Measurements from ENCODE around the gene SLC35F3. TPM values are rescaled to one million over a fixed set of nuclear protein-coding genes. Genes with fewer than 3 reads are reported as not detected.
A peak's percentile ranks its signal among the peaks of the same experiment; 100 is the strongest.
"Not testable (repeated sequence)": the region's sequence is repeated elsewhere in the genome, so short reads cannot be mapped to it uniquely, and the experiment has no call there.

The SLC35F3 gene
- polyA plus RNA-seq, 3 donors from 2014 or later, result not detected

GRCh38 chr1:234296496-234296895 lies 392.0 kb downstream of the SLC35F3 start:
- H3K9me3 Mint-ChIP-seq, result peaks cover 0 to 3% (median 0%) of the 10 kb centered on the region in 6 donors
- no peak overlapping the region for H3K4me3 Mint-ChIP-seq
- no peaks in the 10 kb centered on the region for H3K36me3 Mint-ChIP-seq
- DNase-seq, result no peak
- peaks cover 3 to 10% (median 8%) of the 10 kb centered on the region in 3 donors for H3K27me3 Mint-ChIP-seq (ENCODE audit: low read depth in 3 of 3)
- H3K4me1 Mint-ChIP-seq, result no peaks in the 10 kb centered on the region
- no peak overlapping the region for H3K27ac Mint-ChIP-seq

GRCh38 chr1:234297668-234298067 lies 393.2 kb downstream of the SLC35F3 start:
- Mint-ChIP-seq H3K4me1 (no peaks in the 10 kb centered on the region), H3K4me3 (no peak overlapping the region), H3K27me3 (ENCODE audit: low read depth in 3 of 3) (peaks cover 3 to 10% (median 8%) of the 10 kb centered on the region in 3 donors), H3K9me3 (no peaks in the 10 kb centered on the region), H3K36me3 (no peaks in the 10 kb centered on the region), H3K27ac (no peak overlapping the region)
- no peak for DNase-seq

- Mint-ChIP-seq H3K27ac (no peak overlapping the region), H3K36me3 (no peaks in the 10 kb centered on the region), H3K4me3 (no peak overlapping the region), H3K27me3 (ENCODE audit: low read depth in 3 of 3) (peaks cover 3 to 12% (median 10%) of the 10 kb centered on the region in 3 donors), H3K4me1 (no peaks in the 10 kb centered on the region), H3K9me3 (no peaks in the 10 kb centered on the region)
- no peak for DNase-seq
Measured at GRCh38 chr1:234300096-234300495, 395.6 kb downstream of the SLC35F3 start.

- H3K36me3 Mint-ChIP-seq, H3K4me3 Mint-ChIP-seq, H3K9me3 Mint-ChIP-seq, H3K27ac Mint-ChIP-seq, H3K4me1 Mint-ChIP-seq, DNase-seq: not testable (repeated sequence)
- H3K27me3 Mint-ChIP-seq (ENCODE audit: low read depth in 3 of 3), result peaks cover 3 to 12% (median 10%) of the 10 kb centered on the region in 3 donors
Measured at GRCh38 chr1:234301663-234302062, 397.2 kb downstream of the SLC35F3 start.

- H3K4me3 Mint-ChIP-seq, result no peak overlapping the region
- H3K36me3 Mint-ChIP-seq, result no peaks in the 10 kb centered on the region
- H3K27me3 Mint-ChIP-seq (ENCODE audit: low read depth in 3 of 3), result peaks cover 3 to 10% (median 8%) of the 10 kb centered on the region in 3 donors
- H3K4me1 Mint-ChIP-seq, result no peaks in the 10 kb centered on the region
- no peak for DNase-seq
- no peak overlapping the region for H3K27ac Mint-ChIP-seq
- H3K9me3 Mint-ChIP-seq, result no peaks in the 10 kb centered on the region
Measured at GRCh38 chr1:234302354-234302962, 398.0 kb downstream of the SLC35F3 start.

- Mint-ChIP-seq H3K27me3 (ENCODE audit: low read depth in 3 of 3) (peaks cover 2 to 10% (median 3%) of the 10 kb centered on the region in 3 donors), H3K27ac (no peak overlapping the region), H3K4me1 (no peaks in the 10 kb centered on the region), H3K9me3 (no peaks in the 10 kb centered on the region), H3K36me3 (no peaks in the 10 kb centered on the region), H3K4me3 (no peak overlapping the region)
- no peak for DNase-seq
Measured at GRCh38 chr1:234303231-234303630, 398.8 kb downstream of the SLC35F3 start.

- Mint-ChIP-seq H3K27me3 (ENCODE audit: low read depth in 3 of 3) (peaks cover 2 to 5% (median 5%) of the 10 kb centered on the region in 3 donors), H3K4me3 (no peak overlapping the region), H3K4me1 (peaks cover 8 to 9% of the 10 kb centered on the region in 2 donors), H3K9me3 (no peaks in the 10 kb centered on the region), H3K27ac (no peak overlapping the region), H3K36me3 (no peaks in the 10 kb centered on the region)
- DNase-seq, result no peak
Measured at GRCh38 chr1:234307726-234308125, 403.2 kb downstream of the SLC35F3 start.

GRCh38 chr1:234309243-234309597 lies 404.7 kb downstream of the SLC35F3 start:
- no peak overlapping the region for H3K27ac Mint-ChIP-seq
- no peak overlapping the region for H3K4me3 Mint-ChIP-seq
- DNase-seq, result no peak
- peaks cover 20 to 21% of the 10 kb centered on the region in 2 donors for H3K4me1 Mint-ChIP-seq
- H3K9me3 Mint-ChIP-seq, result no peaks in the 10 kb centered on the region
- H3K36me3 Mint-ChIP-seq, result no peaks in the 10 kb centered on the region
- peaks cover 2 to 5% (median 5%) of the 10 kb centered on the region in 3 donors for H3K27me3 Mint-ChIP-seq (ENCODE audit: low read depth in 3 of 3)

GRCh38 chr1:234309598-234310459 lies 405.4 kb downstream of the SLC35F3 start:
- DNase-seq, result peak; percentile 19 to 64 (median 56)
- peaks cover 0 to 5% (median 2%) of the 10 kb centered on the region in 3 donors for H3K27me3 Mint-ChIP-seq (ENCODE audit: low read depth in 3 of 3)
- H3K27ac Mint-ChIP-seq, result peak overlapping the region in 2 of 6 donors; percentile 8 to 9
- H3K9me3 Mint-ChIP-seq, result no peaks in the 10 kb centered on the region
- peak overlapping the region in 1 of 5 donors; percentile 27 for H3K4me3 Mint-ChIP-seq
- no peaks in the 10 kb centered on the region for H3K36me3 Mint-ChIP-seq
- peaks cover 26 to 27% of the 10 kb centered on the region in 2 donors for H3K4me1 Mint-ChIP-seq

- peaks cover 0 to 5% (median 2%) of the 10 kb centered on the region in 3 donors for H3K27me3 Mint-ChIP-seq (ENCODE audit: low read depth in 3 of 3)
- no peaks in the 10 kb centered on the region for H3K9me3 Mint-ChIP-seq
- DNase-seq, result no peak
- H3K4me1 Mint-ChIP-seq, result peaks cover 33% of the 10 kb centered on the region in 2 donors
- H3K4me3 Mint-ChIP-seq, result no peak overlapping the region
- H3K27ac Mint-ChIP-seq, result peak overlapping the region in 1 of 6 donors; percentile 8
- no peaks in the 10 kb centered on the region for H3K36me3 Mint-ChIP-seq
Measured at GRCh38 chr1:234310460-234310817, 406.0 kb downstream of the SLC35F3 start.

GRCh38 chr1:234311414-234311813 lies 406.9 kb downstream of the SLC35F3 start:
- H3K36me3 Mint-ChIP-seq, result no peaks in the 10 kb centered on the region
- peaks cover 42% of the 10 kb centered on the region in 2 donors for H3K4me1 Mint-ChIP-seq
- DNase-seq, result no peak
- peak overlapping the region in 2 of 6 donors; percentile 11 to 26 for H3K27ac Mint-ChIP-seq
- H3K4me3 Mint-ChIP-seq, result no peak overlapping the region
- H3K9me3 Mint-ChIP-seq, result no peaks in the 10 kb centered on the region
- peaks cover 2 to 5% (median 5%) of the 10 kb centered on the region in 3 donors for H3K27me3 Mint-ChIP-seq (ENCODE audit: low read depth in 3 of 3)

GRCh38 chr1:234313171-234313570 lies 408.7 kb downstream of the SLC35F3 start:
- no peaks in the 10 kb centered on the region for H3K36me3 Mint-ChIP-seq
- no peaks in the 10 kb centered on the region for H3K9me3 Mint-ChIP-seq
- H3K27ac Mint-ChIP-seq, result peak overlapping the region in 4 of 6 donors; percentile 77 to 98 (median 96)

GRCh38 chr1:234315091-234315541 lies 410.6 kb downstream of the SLC35F3 start:
- H3K27ac Mint-ChIP-seq, result peak overlapping the region in 5 of 6 donors; percentile 67 to 98 (median 93)
- DNase-seq, result peak in 2 of 3 donors; percentile 61 to 69
- H3K27me3 Mint-ChIP-seq (ENCODE audit: low read depth in 3 of 3), result peaks cover 2 to 6% (median 4%) of the 10 kb centered on the region in 3 donors

More at GRCh38 chr1:234313171-234313570, 408.7 kb downstream of the SLC35F3 start:
- no peak for DNase-seq
- H3K4me1 Mint-ChIP-seq, result peaks cover 58 to 59% of the 10 kb centered on the region in 2 donors
- peaks cover 2 to 6% (median 2%) of the 10 kb centered on the region in 3 donors for H3K27me3 Mint-ChIP-seq (ENCODE audit: low read depth in 3 of 3)
- peak overlapping the region in 4 of 5 donors; percentile 28 to 51 (median 38) for H3K4me3 Mint-ChIP-seq

GRCh38 chr1:234315588-234315987 lies 411.1 kb downstream of the SLC35F3 start:
- H3K27ac Mint-ChIP-seq, result peak overlapping the region in 5 of 6 donors; percentile 67 to 98 (median 93)
- DNase-seq, result no peak
- H3K36me3 Mint-ChIP-seq, result no peaks in the 10 kb centered on the region
- peak overlapping the region in 4 of 5 donors; percentile 51 to 79 (median 69) for H3K4me3 Mint-ChIP-seq
- H3K27me3 Mint-ChIP-seq (ENCODE audit: low read depth in 3 of 3), result peaks cover 2 to 7% (median 6%) of the 10 kb centered on the region in 3 donors
- peaks cover 49 to 53% of the 10 kb centered on the region in 2 donors for H3K4me1 Mint-ChIP-seq
- H3K9me3 Mint-ChIP-seq, result no peaks in the 10 kb centered on the region

More at GRCh38 chr1:234315091-234315541, 410.6 kb downstream of the SLC35F3 start:
- Mint-ChIP-seq H3K36me3 (no peaks in the 10 kb centered on the region), H3K9me3 (no peaks in the 10 kb centered on the region), H3K4me1 (peaks cover 53% of the 10 kb centered on the region in 2 donors), H3K4me3 (peak overlapping the region in 4 of 5 donors; percentile 51 to 79 (median 69))

Measured in immature natural killer cell (primary cell).